ENCODE results near the gene DTNB. TPM values are rescaled to one million over a fixed set of nuclear protein-coding genes. Genes with fewer than 3 reads are reported as not detected.

Gene DTNB
- total and polyA plus RNA-seq, 2 of the 4 experiments (the other 2 are of a cell fraction) = 3.8 to 5.3 TPM

GRCh38 chr2:25341011-25341727, 332.2 kb downstream of the DTNB start:
- Histone ChIP-seq H3K23ac (ENCODE audit: low read depth, low read length) (no peak overlapping the region), H3K27me3 (ENCODE audit: control insufficient read depth, insufficient read depth, low read length) (no peaks in the 10 kb centered on the region), H3K4me1 (ENCODE audit: control insufficient read depth, insufficient read depth, low read length) (peaks cover 8% of the 10 kb centered on the region; the same call in 1 of the 2 replicates), H3K9me1 (ENCODE audit: insufficient read depth, low read length) (no peaks in the 10 kb centered on the region; the same call in 1 of the 2 replicates), H2BK20ac (ENCODE audit: low read depth, low read length) (no peak overlapping the region), H2AK5ac (ENCODE audit: low read depth, low read length) (no peak overlapping the region), H2BK5ac (ENCODE audit: low read depth, low read length, poor library complexity, severe bottlenecking) (no peak overlapping the region), H4K20me1 (ENCODE audit: insufficient read depth, low read length) (peaks cover 36% of the 10 kb centered on the region), H2AK9ac (replicated peaks; ENCODE audit: low read depth, low read length, poor library complexity) (no peak overlapping the region), H3K4me2 (ENCODE audit: low read depth, low read length) (no peak overlapping the region), H3K9ac (ENCODE audit: low read depth, low read length) (no peak overlapping the region), H2BK120ac (ENCODE audit: low read depth, low read length) (no peak overlapping the region), H3K14ac (replicated peaks; ENCODE audit: low read depth, low read length) (no peak overlapping the region), H3K36me3 (ENCODE audit: control insufficient read depth, insufficient read depth, low read length) (no peaks in the 10 kb centered on the region), H3K4me3 (ENCODE audit: insufficient read depth, low read depth, low read length) (peak overlapping the region; percentile 60), H2BK15ac (ENCODE audit: low read depth, low read length) (no peak overlapping the region), H3K79me1 (ENCODE audit: low read depth in 1 of 2, low read length in 2 of 2) (peaks cover 0 to 36% of the 10 kb centered on the region in 2 experiments; a peak in 2 of 4 replicates), H3K9me3 (ENCODE audit: control insufficient read depth, insufficient read depth, low read length) (no peaks in the 10 kb centered on the region), H2AFZ (replicated peaks; ENCODE audit: low read length, poor library complexity) (peak overlapping the region; percentile 85), H3K56ac (ENCODE audit: extremely low read depth, insufficient read depth, low read length) (no peak overlapping the region), H3K18ac (ENCODE audit: low read depth, low read length) (no peak overlapping the region), H4K8ac (ENCODE audit: low read depth in 2 of 2, low read length in 2 of 2) (no peak overlapping the region), H3K4ac (ENCODE audit: low read depth, low read length) (no peak overlapping the region), H3K27ac (ENCODE audit: insufficient read depth, low read length) (no peak overlapping the region), H4K91ac (ENCODE audit: insufficient read depth, low read depth, low read length) (no peak overlapping the region), H4K5ac (ENCODE audit: low read depth, low read length) (no peak overlapping the region)
- DNase-seq (no peak), ATAC-seq (ENCODE audit: low read depth) (peak; percentile 27)
- no TSS peak for BruUV-seq (replicated peaks)
- WGBS, 2 experiments (ENCODE audit: extremely low coverage in 2 of 2, insufficient read length in 1 of 2) = 0% methylated on average over 4 of the region's 104 CpGs; no CpG with 5 or more reads in 1 of the 2 experiments
- intact Hi-C loops (cut with micrococcal nuclease) = loop anchor here (1.0 kb wide), 1 partner anchor 323 kb away; no protein-coding TSS in a partner anchor
- in situ Hi-C loops (cut with MboI; ENCODE audit: low sequenced_read_pairs) = no loop called here
- dilution Hi-C loops (cut with HindIII; ENCODE audit: low sequenced_read_pairs, unreplicated experiment) = no loop called here
- ChIA-PET CTCF (no interaction called here), POLR2A (ENCODE audit: unreplicated experiment) (no interaction called here)
- TF ChIP-seq CHD1 (IDR thresholded peaks at IDR 0.05; ENCODE audit: low read depth, low read length) (no peak), MAZ (IDR thresholded peaks at IDR 0.05; ENCODE audit: borderline replicate concordance, low read depth, low read length) (0 out of 2 replicates have a peak, but pooled peaks have one; percentile 19)
